HepG2 (cell line): Measurements from ENCODE around the gene BCL6B. TPM values are rescaled to one million over a fixed set of nuclear protein-coding genes. Genes with fewer than 3 reads are reported as not detected.

ENCODE experiments used
- BATF2 ChIP-seq: sonication (generic); formaldehyde crosslinking; IDR thresholded peaks from 2 replicates; pipeline ENCODE4 v1.8.0; 2022; ENCODE audit warnings: mild to moderate bottlenecking, missing genetic modification reagents, moderate library complexity
- CREBL2 ChIP-seq: sonication (generic); formaldehyde crosslinking; IDR thresholded peaks from 2 replicates; pipeline ENCODE4 v1.8.1; 2023; ENCODE audit warnings: missing genetic modification reagents, mild to moderate bottlenecking, borderline replicate concordance
- DRAP1 ChIP-seq: IDR thresholded peaks from 2 replicates; pipeline ENCODE4 v1.6.1; 2016; ENCODE audit warnings: missing genetic modification reagents, missing compliant biosample characterization
- FOXK1 ChIP-seq: sonication (generic); formaldehyde crosslinking; IDR thresholded peaks from 2 replicates; pipeline ENCODE4 v1.4.0; 2020; ENCODE audit warnings: low read depth, missing genetic modification reagents, borderline replicate concordance
- MEF2D ChIP-seq: sonication (generic); formaldehyde crosslinking; IDR thresholded peaks from 2 replicates; pipeline ENCODE4 v1.5.1; 2020; ENCODE audit warnings: mild to moderate bottlenecking, missing genetic modification reagents
- NFKB2 ChIP-seq: sonication (generic); formaldehyde crosslinking; IDR thresholded peaks from 2 replicates; pipeline ENCODE4 v1.4.0; 2020; ENCODE audit warnings: missing genetic modification reagents, borderline replicate concordance
- POLR2A ChIP-seq, 2 experiments: IDR thresholded peaks; 2 replicates each; pipeline ENCODE4 v1.6.1; 2011; ENCODE audit warnings: low read depth in 2 of 2, low read length in 2 of 2, mild to moderate bottlenecking in 1 of 2, moderate library complexity in 1 of 2; ENCODE audit not compliant: insufficient read depth in 1 of 2
- POLR2G ChIP-seq: fragments of 200-400 bp; formaldehyde crosslinking; IDR thresholded peaks from 2 replicates; pipeline ENCODE4 v1.6.1; 2018; ENCODE audit warnings: mild to moderate bottlenecking, low read depth, low read length, moderate library complexity
- RNF219 ChIP-seq: sonication (generic); formaldehyde crosslinking; IDR thresholded peaks from 2 replicates; pipeline ENCODE4 v1.5.0; 2020; ENCODE audit warnings: mild to moderate bottlenecking, missing genetic modification reagents
- SRY ChIP-seq: sonication (generic); formaldehyde crosslinking; IDR thresholded peaks from 2 replicates; pipeline ENCODE4 v1.8.0; 2022; ENCODE audit warnings: mild to moderate bottlenecking, missing genetic modification reagents
- TOPORS ChIP-seq: sonication (generic); formaldehyde crosslinking; IDR thresholded peaks from 2 replicates; pipeline ENCODE4 v1.8.0; 2023; ENCODE audit warnings: mild to moderate bottlenecking, missing genetic modification reagents
- ZBTB14 ChIP-seq: sonication (generic); formaldehyde crosslinking; IDR thresholded peaks from 2 replicates; pipeline ENCODE4 v1.4.0; 2020; ENCODE audit warnings: missing genetic modification reagents
- ZFP36L2 ChIP-seq: sonication (generic); formaldehyde crosslinking; IDR thresholded peaks from 2 replicates; pipeline ENCODE4 v1.4.0; 2020; ENCODE audit warnings: missing genetic modification reagents
- ZNF329 ChIP-seq: sonication (generic); formaldehyde crosslinking; IDR thresholded peaks from 2 replicates; pipeline ENCODE4 v1.9.0; 2021; ENCODE audit warnings: low read depth, mild to moderate bottlenecking, missing genetic modification reagents
- ZNF432 ChIP-seq: sonication (generic); formaldehyde crosslinking; IDR thresholded peaks from 2 replicates; pipeline ENCODE4 v1.5.0; 2020; ENCODE audit warnings: missing genetic modification reagents, mild to moderate bottlenecking, borderline replicate concordance
- ZUFSP ChIP-seq: sonication (generic); formaldehyde crosslinking; IDR thresholded peaks from 2 replicates; pipeline ENCODE4 v1.9.0; 2021; ENCODE audit warnings: missing genetic modification reagents, mild to moderate bottlenecking, borderline replicate concordance
- polyA plus RNA-seq, 8 experiments: library from polyadenylated mRNA; depleted of rRNA in 3 of 8; stranded (reverse) in 7 of 8; unstranded in 1 of 8; fragments of >200 nt; fragmentation: Illumina TruSeq in 4 of 8; extraction: Trizol in 4 of 8; gene quantifications; 2 replicates each; pipeline versions ENCODE4 v1.2.1 to v1.2.3, GENCODE V29; 2011 to 2016; ENCODE audit warnings: low read depth in 4 of 8, missing spikeins in 1 of 8, mixed read lengths in 1 of 8; ENCODE audit not compliant: insufficient read depth in 1 of 8
- total RNA-seq, 5 experiments: library from RNA; depleted of rRNA; stranded (reverse); fragments of >200 nt; fragmentation: Illumina TruSeq; extraction: Trizol; gene quantifications; 2 replicates each; pipeline ENCODE4 v1.2.3, GENCODE V29; 2016; ENCODE audit warnings: low read depth in 1 of 5

Gene BCL6B
- total and polyA plus RNA-seq, 2 of the 13 experiments (the other 11 are each of a cell fraction or from before 2014, with no cell fraction given): not detected

GRCh38 chr17:7038025-7038862, 15.4 kb downstream of the BCL6B start (continued):
- TF ChIP-seq BATF2 (CRISPR knock-in tag): no peak
- 0 out of 2 replicates have a peak, but pooled peaks have one; percentile 25 for TF ChIP-seq FOXK1 (CRISPR knock-in tag)
- no peak for TF ChIP-seq ZFP36L2 (CRISPR knock-in tag)
- no peak for TF ChIP-seq CREBL2
- no peak for TF ChIP-seq DRAP1 (CRISPR knock-in tag)
- TF ChIP-seq POLR2A (IDR thresholded peaks at IDR 0.05; ENCODE audit: insufficient read depth in 1 of 2, low read depth in 2 of 2, low read length in 2 of 2): peak in 1 of 2 experiments; percentile 56; a peak in 1 of 4 replicates
- TF ChIP-seq ZNF432: no peak
- TF ChIP-seq ZNF329 (CRISPR knock-in tag): no peak
- TF ChIP-seq ZUFSP (CRISPR knock-in tag): no peak
- TF ChIP-seq POLR2G: no peak
- no peak for TF ChIP-seq TOPORS (CRISPR knock-in tag)
- no peak for TF ChIP-seq SRY (CRISPR knock-in tag)
- peak; percentile 63; the same call in 1 of the 2 replicates for TF ChIP-seq MEF2D (CRISPR knock-in tag)
- TF ChIP-seq RNF219 (CRISPR knock-in tag): no peak
- no peak for TF ChIP-seq ZBTB14 (CRISPR knock-in tag)
- 0 out of 2 replicates have a peak, but pooled peaks have one; percentile 30 for TF ChIP-seq NFKB2 (CRISPR knock-in tag)
